H1 (cell line): ENCODE measurements around the gene EXTL1. TPM values are rescaled to one million over a fixed set of nuclear protein-coding genes. Genes with fewer than 3 reads are reported as not detected.
A peak's percentile ranks its signal among the peaks of the same experiment; 100 is the strongest.

Experiments
- CTCF ChIA-PET: fragments of 300-600 bp; sonication (Branson Sonifier 250); formaldehyde crosslinking; loops from one replicate; lab custom pipeline; 2021; ENCODE audit not compliant: partially characterized antibody; lab: Charles Lee
- POLR2A ChIA-PET: fragments of 300-600 bp; sonication (Branson Sonifier 250); formaldehyde crosslinking; loops from one replicate; lab custom pipeline; 2021; ENCODE audit warnings: inconsistent platforms; ENCODE audit not compliant: partially characterized antibody; lab: Charles Lee
- DNase-seq, 2 experiments: peaks; one replicate each; pipeline versions ENCODE4 v3.0.0 to v3.0.0-alpha.2; 2010 to 2022; ENCODE audit warnings: low spot score in 2 of 2, low read depth in 1 of 2, mixed read lengths in 1 of 2
- FAIRE-seq: peaks from 2 replicates; lab custom pipeline; 2011; peaks lifted over from hg19 to GRCh38; lab: Jason Lieb, UNC
- H2AFZ ChIP-seq: 2 replicates; pipeline ENCODE4 v1.8.1; 2012; ENCODE audit warnings: low read length, inconsistent platforms
- H2AK5ac ChIP-seq: 2 replicates; pipeline ENCODE4 v1.6.1; 2013; ENCODE audit warnings: low read depth, low read length
- H2BK120ac ChIP-seq: replicated peaks from 2 replicates; pipeline ENCODE3; 2013; ENCODE audit warnings: low read depth, low read length, inconsistent platforms
- H2BK12ac ChIP-seq: 2 replicates; pipeline ENCODE4 v1.6.1; 2013; ENCODE audit warnings: low read depth, low read length
- H2BK15ac ChIP-seq: 2 replicates; pipeline ENCODE4 v1.6.1; 2013; ENCODE audit warnings: low read length
- H2BK20ac ChIP-seq: 2 replicates; pipeline ENCODE4 v1.6.1; 2013; ENCODE audit warnings: low read length
- H2BK5ac ChIP-seq: 2 replicates; pipeline ENCODE4 v1.6.1; 2013; ENCODE audit warnings: low read depth, low read length
- H3K14ac ChIP-seq: 2 replicates; pipeline ENCODE4 v1.6.1; 2013; ENCODE audit warnings: inconsistent platforms; ENCODE audit not compliant: insufficient read length
- H3K18ac ChIP-seq: 2 replicates; pipeline ENCODE4 v1.6.1; 2013; ENCODE audit warnings: low read length; ENCODE audit errors: extremely low read depth
- H3K23ac ChIP-seq: 2 replicates; pipeline ENCODE4 v1.6.1; 2013; ENCODE audit warnings: inconsistent platforms; ENCODE audit not compliant: insufficient read length
- H3K23me2 ChIP-seq: 2 replicates; pipeline ENCODE4 v1.6.1; 2013; ENCODE audit warnings: low read depth, low read length
- H3K27ac ChIP-seq: 2 replicates; pipeline ENCODE4 v1.6.1; 2011; ENCODE audit warnings: low read depth, low read length, inconsistent platforms
- H3K27me3 ChIP-seq, 4 experiments: replicated peaks in 1 of 4; 1 replicate in 1 of 4; 2 replicates in 3 of 4; pipeline versions ENCODE4 v1.6.1 to v1.8.1; 2011 to 2013; ENCODE audit warnings: low read length in 3 of 4, mild to moderate bottlenecking in 3 of 4, inconsistent platforms in 2 of 4, mixed read lengths in 2 of 4, moderate library complexity in 1 of 4; ENCODE audit not compliant: control insufficient read depth in 3 of 4, insufficient read depth in 3 of 4; ENCODE audit errors: extremely low read depth in 1 of 4
- H3K36me3 ChIP-seq, 4 experiments: 2 replicates each; pipeline versions ENCODE4 v1.6.1 to v1.8.1; 2011 to 2013; ENCODE audit warnings: mild to moderate bottlenecking in 4 of 4, low read length in 3 of 4, moderate library complexity in 2 of 4, control low read depth in 1 of 4, inconsistent platforms in 1 of 4; ENCODE audit not compliant: insufficient read depth in 4 of 4, control insufficient read depth in 2 of 4
- H3K4ac ChIP-seq: replicated peaks from 2 replicates; pipeline ENCODE3; 2013; ENCODE audit warnings: low read length, low read depth, mixed read lengths, inconsistent platforms; ENCODE audit not compliant: insufficient read length
- H3K4me1 ChIP-seq, 4 experiments: replicated peaks in 1 of 4; 1 replicate in 1 of 4; 2 replicates in 3 of 4; pipeline versions ENCODE4 v1.6.1 to v1.8.1; 2011 to 2013; ENCODE audit warnings: low read length in 3 of 4, inconsistent platforms in 2 of 4, mixed read lengths in 1 of 4; ENCODE audit not compliant: insufficient read depth in 4 of 4, control insufficient read depth in 3 of 4
- H3K4me2 ChIP-seq, 2 experiments: 2 replicates each; pipeline versions ENCODE4 v1.6.1 to v1.8.1; 2011 to 2013; ENCODE audit warnings: low read depth in 2 of 2, low read length in 2 of 2, control low read depth in 1 of 2, inconsistent platforms in 1 of 2, mild to moderate bottlenecking in 1 of 2; ENCODE audit not compliant: insufficient read depth in 1 of 2
- H3K4me3 ChIP-seq, 4 experiments: fragments of 200-600, 300-600 bp in 1 of 4; sonication (generic), shearing (Covaris generic), sonication (Bioruptor Twin) in 1 of 4; 2 replicates each; pipeline versions ENCODE4 v1.5.1 to v1.8.1; 2011 to 2016; ENCODE audit warnings: low read length in 4 of 4, low read depth in 3 of 4, control low read depth in 2 of 4, inconsistent platforms in 2 of 4, mild to moderate bottlenecking in 2 of 4, mixed read lengths in 1 of 4, moderate library complexity in 1 of 4; ENCODE audit not compliant: insufficient read depth in 2 of 4; ENCODE audit errors: extremely low read depth in 1 of 4
- H3K56ac ChIP-seq: replicated peaks from 2 replicates; pipeline ENCODE3; 2013; ENCODE audit warnings: low read depth, mild to moderate bottlenecking, mixed read lengths, low read length, inconsistent platforms; ENCODE audit not compliant: insufficient read length
- H3K79me1 ChIP-seq: 2 replicates; pipeline ENCODE4 v1.6.1; 2013; ENCODE audit warnings: low read depth, low read length, control low read depth
- H3K79me2 ChIP-seq, 2 experiments: 2 replicates each; pipeline versions ENCODE4 v1.6.1 to v1.8.1; 2012 to 2013; ENCODE audit warnings: low read length in 2 of 2, mild to moderate bottlenecking in 2 of 2, inconsistent platforms in 1 of 2; ENCODE audit not compliant: insufficient read depth in 2 of 2, control insufficient read depth in 1 of 2
- H3K9ac ChIP-seq, 4 experiments: replicated peaks in 1 of 4; 1 replicate in 1 of 4; 2 replicates in 3 of 4; pipeline versions ENCODE4 v1.6.1 to v1.8.1; 2011 to 2013; ENCODE audit warnings: low read depth in 3 of 4, low read length in 3 of 4, control low read depth in 2 of 4, mild to moderate bottlenecking in 2 of 4, moderate library complexity in 2 of 4, inconsistent platforms in 1 of 4; ENCODE audit errors: extremely low read depth in 1 of 4
- H3K9me3 ChIP-seq, 2 experiments: 2 replicates each; pipeline versions ENCODE4 v1.6.1 to v1.8.1; 2012 to 2013; ENCODE audit warnings: mild to moderate bottlenecking in 2 of 2, moderate library complexity in 2 of 2, control low read depth in 1 of 2, inconsistent platforms in 1 of 2, low read depth in 1 of 2, low read length in 1 of 2, mixed read lengths in 1 of 2; ENCODE audit not compliant: insufficient read depth in 2 of 2
- H4K20me1 ChIP-seq, 2 experiments: replicated peaks in 1 of 2; 2 replicates each; pipeline versions ENCODE3 to v1.8.1; 2011 to 2013; ENCODE audit warnings: inconsistent platforms in 2 of 2, low read length in 2 of 2, mild to moderate bottlenecking in 1 of 2; ENCODE audit not compliant: insufficient read depth in 2 of 2, control insufficient read depth in 1 of 2
- H4K5ac ChIP-seq: 2 replicates; pipeline ENCODE4 v1.6.1; 2013; ENCODE audit warnings: low read length, low read depth, mixed read lengths, inconsistent platforms; ENCODE audit not compliant: insufficient read length
- H4K8ac ChIP-seq: 2 replicates; pipeline ENCODE4 v1.8.0; 2013; ENCODE audit warnings: mild to moderate bottlenecking, moderate library complexity, low read length, inconsistent platforms; ENCODE audit not compliant: insufficient read depth; ENCODE audit errors: extremely low read depth
- H4K91ac ChIP-seq: replicated peaks from 2 replicates; pipeline ENCODE3; 2013; ENCODE audit warnings: low read length, mixed read lengths, inconsistent platforms; ENCODE audit not compliant: insufficient read length
- ASH2L ChIP-seq: fragments of 200-600, 300-600 bp; sonication (generic); IDR thresholded peaks from one replicate; pipeline ENCODE4 v1.7.1; 2017; ENCODE audit warnings: low read length
- EGR1 ChIP-seq: IDR thresholded peaks from 2 replicates; pipeline ENCODE4 v1.6.1; 2011; ENCODE audit warnings: low read depth, low read length, borderline replicate concordance
- POLR2A ChIP-seq, 2 experiments: IDR thresholded peaks; 1 replicate in 1 of 2; 2 replicates in 1 of 2; pipeline ENCODE4 v1.6.1; 2011; ENCODE audit warnings: low read depth in 2 of 2, low read length in 2 of 2, mild to moderate bottlenecking in 2 of 2; ENCODE audit errors: control extremely low read depth in 1 of 2
- POLR2AphosphoS5 ChIP-seq: IDR thresholded peaks from 2 replicates; pipeline ENCODE4 v1.6.1; 2011; ENCODE audit warnings: low read depth, low read length
- RXRA ChIP-seq: IDR thresholded peaks from 2 replicates; pipeline ENCODE4 v1.6.1; 2011; ENCODE audit warnings: low read depth, mild to moderate bottlenecking, low read length, moderate library complexity; ENCODE audit not compliant: insufficient read depth
- SAP30 ChIP-seq: fragments of 300-600 bp; sonication (generic); IDR thresholded peaks from 2 replicates; pipeline ENCODE4 v1.7.1; 2012; ENCODE audit warnings: low read length, moderate library complexity, mild to moderate bottlenecking, inconsistent platforms; ENCODE audit not compliant: insufficient read depth, insufficient replicate concordance
- TAF1 ChIP-seq: IDR thresholded peaks from 2 replicates; pipeline ENCODE4 v1.6.1; 2011; ENCODE audit warnings: mild to moderate bottlenecking, low read depth, low read length
- TBP ChIP-seq: IDR thresholded peaks from 2 replicates; pipeline ENCODE4 v1.6.1; 2011; ENCODE audit warnings: low read depth, low read length, improper control_type of control experiment
- YY1 ChIP-seq: IDR thresholded peaks from 2 replicates; pipeline ENCODE4 v1.6.1; 2011; ENCODE audit warnings: low read depth, mild to moderate bottlenecking, low read length
- WGBS, 2 experiments: shearing (Covaris generic) in 1 of 2; methylation state at CpG; one replicate each; pipeline versions ENCODE4 v1.1.6 to v1.1.7; 2013 to 2015; ENCODE audit warnings: low lambda C conversion rate in 2 of 2, mixed read lengths in 2 of 2, inconsistent platforms in 1 of 2, low coverage in 1 of 2, missing lambda C conversion rate in 1 of 2; ENCODE audit not compliant: insufficient replicate concordance in 2 of 2, insufficient coverage in 1 of 2, insufficient read length in 1 of 2; ENCODE audit errors: extremely low coverage in 1 of 2, missing lambda C conversion rate in 1 of 2; 5-methylcytosine and 5-hydroxymethylcytosine counted together
- polyA plus RNA-seq, 7 experiments: library from polyadenylated mRNA; depleted of rRNA in 3 of 7; stranded (reverse) in 5 of 7; unstranded in 2 of 7; fragments of >200 nt in 5 of 7; fragments of 200-250 nt in 2 of 7; gene quantifications; 1 replicate in 5 of 7; 2 replicates in 1 of 7; 4 replicates in 1 of 7; pipeline versions ENCODE4 v1.2.1 to v1.2.3, GENCODE V29; 2011 to 2013; ENCODE audit warnings: missing spikeins in 2 of 7, mixed read lengths in 2 of 7
- total RNA-seq: library from RNA; stranded (reverse); fragmentation: NEBNext Ultra II Directional; extraction: Animal tissue kit (Norgen Biotek cat#: 25700); gene quantifications from 2 replicates; pipeline ENCODE4 v1.2.1, GENCODE V29; 2021
- TF ChIP-seq, protein P1 (sequence below): IDR thresholded peaks from 2 replicates; pipeline ENCODE4 v1.6.1; 2012; ENCODE audit warnings: inconsistent platforms

EXTL1 gene
- total and polyA plus RNA-seq, 2 of the 8 experiments (the other 6 are each of a cell fraction or from before 2014, with no cell fraction given): 0.89 to 1.2 TPM

DNA sequence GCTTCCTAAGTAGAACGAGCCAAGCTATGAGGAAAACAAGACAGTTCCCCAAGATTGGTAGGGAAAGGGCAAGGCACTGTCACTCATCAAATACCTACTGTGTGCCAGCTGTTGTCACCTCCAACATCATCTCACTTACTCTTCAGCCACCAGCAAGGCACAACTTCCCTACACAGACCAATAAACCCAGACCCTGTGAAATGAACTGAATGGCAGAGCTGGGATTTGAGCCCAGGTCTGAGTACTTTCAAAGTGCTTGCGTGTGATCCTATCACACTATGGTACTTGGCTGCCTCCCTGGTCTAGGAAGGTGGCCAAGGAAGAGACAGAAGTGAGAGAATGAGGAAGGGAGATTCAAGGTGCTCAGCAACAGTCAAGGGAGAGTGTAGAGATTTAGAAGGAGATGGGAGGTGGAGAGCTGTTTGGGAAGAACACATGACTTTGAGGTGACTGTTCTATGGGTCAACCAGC, 62.6 kb downstream of the EXTL1 start:
- Histone ChIP-seq H4K20me1 (no peaks in the 10 kb centered on the region), H2BK12ac (no peak overlapping the region), H3K27me3 (no peaks in the 10 kb centered on the region; a peak in 1 of 7 replicates), H3K79me1 (no peaks in the 10 kb centered on the region), H3K56ac (no peak overlapping the region), H3K36me3 (no peaks in the 10 kb centered on the region), H3K14ac (no peak overlapping the region), H4K5ac (no peak overlapping the region), H3K4ac (no peak overlapping the region), H3K4me1 (peaks cover 0 to 4% (median 2%) of the 10 kb centered on the region in 4 experiments; a peak in 3 of 7 replicates), H2BK5ac (no peak overlapping the region), H4K91ac (no peak overlapping the region), H3K27ac (no peak overlapping the region), H3K4me2 (no peak overlapping the region), H2BK120ac (no peak overlapping the region), H2AFZ (no peak overlapping the region), H3K18ac (no peak overlapping the region), H2AK5ac (0 out of 2 replicates have a peak overlapping the region, but pooled peaks have one; percentile 8), H2BK20ac (no peak overlapping the region), H3K79me2 (no peaks in the 10 kb centered on the region), H4K8ac (no peak overlapping the region), H3K9ac (no peak overlapping the region), H3K9me3 (no peaks in the 10 kb centered on the region), H3K23ac (no peak overlapping the region), H3K23me2 (no peaks in the 10 kb centered on the region), H3K4me3 (no peak overlapping the region), H2BK15ac (peak overlapping the region; percentile 63; the same call in 1 of the 2 replicates)
- no peak for DNase-seq
- ChIA-PET POLR2A (interaction anchor here (1.0 to 1.3 kb wide), 2 partner anchors 38 to 255 kb away, joined by 3 read pairs; partner anchors contain the start of gene SLC30A2), CTCF (interaction anchor here (1.5 to 4.6 kb wide), 3 partner anchors 12 to 48 kb away, joined by 6 to 23 read pairs (median 10); no protein-coding TSS in a partner anchor)
- no peak for TF ChIP-seq TAF1
- no peak for TF ChIP-seq POLR2AphosphoS5
- no peak for TF ChIP-seq ASH2L
- TF ChIP-seq SAP30: no peak
- no peak for TF ChIP-seq TBP
- no peak for TF ChIP-seq RXRA
- TF ChIP-seq POLR2A (IDR thresholded peaks at IDR 0.05; ENCODE audit: control extremely low read depth in 1 of 2, low read depth in 2 of 2, low read length in 2 of 2): no peak
- TF ChIP-seq YY1: no peak
- TF ChIP-seq, protein P1, sequence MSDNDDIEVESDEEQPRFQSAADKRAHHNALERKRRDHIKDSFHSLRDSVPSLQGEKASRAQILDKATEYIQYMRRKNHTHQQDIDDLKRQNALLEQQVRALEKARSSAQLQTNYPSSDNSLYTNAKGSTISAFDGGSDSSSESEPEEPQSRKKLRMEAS: no peak
- no peak for TF ChIP-seq EGR1
- WGBS, 2 experiments: 82% methylated on average over 2 of the region's 2 CpGs; no CpG with 5 or more reads in 1 of the 2 experiments
- FAIRE-seq: no peak
